Liver (tissue), 3 donors: Measurements from ENCODE around the gene EXD2.

ENCODE experiments used
- ATF3 ChIP-seq: IDR thresholded peaks from 2 replicates; pipeline ENCODE4 v1.6.1; 2016; ENCODE audit warnings: antibody characterized with exemption
- CTCF ChIP-seq: fragments of 150-350 bp; IDR thresholded peaks from 2 replicates; pipeline ENCODE4 v1.5.1; 2017; ENCODE audit warnings: improper control_type of control experiment, low read depth, low read length; ENCODE audit not compliant: missing input control
- EGR1 ChIP-seq, 2 donors: IDR thresholded peaks; 2 replicates each; pipeline ENCODE4 v1.6.1; 2016 to 2018; ENCODE audit warnings: antibody characterized with exemption in 2 of 2, low read depth in 2 of 2
- GABPA ChIP-seq, 2 donors: IDR thresholded peaks in 1 of 2; conservative IDR thresholded peaks in 1 of 2; 2 replicates each; pipeline ENCODE4 v1.6.1; 2016; ENCODE audit warnings: antibody characterized with exemption in 2 of 2, mild to moderate bottlenecking in 1 of 2, moderate library complexity in 1 of 2
- HNF4A ChIP-seq, 2 donors: conservative IDR thresholded peaks; 2 replicates each; pipeline ENCODE4 v1.6.1; 2016; ENCODE audit warnings: antibody characterized with exemption in 2 of 2, mild to moderate bottlenecking in 2 of 2
- JUND ChIP-seq, 2 donors: IDR thresholded peaks; 2 replicates each; pipeline ENCODE4 v1.6.1; 2016; ENCODE audit warnings: antibody characterized with exemption in 2 of 2
- MAX ChIP-seq: IDR thresholded peaks from 2 replicates; pipeline ENCODE4 v1.6.1; 2016; ENCODE audit warnings: antibody characterized with exemption
- RAD21 ChIP-seq, 2 donors: IDR thresholded peaks; 2 replicates each; pipeline ENCODE4 v1.6.1; 2016; ENCODE audit warnings: antibody characterized with exemption in 2 of 2, mild to moderate bottlenecking in 2 of 2
- REST ChIP-seq: IDR thresholded peaks from 2 replicates; pipeline ENCODE4 v1.6.1; 2016; ENCODE audit warnings: antibody characterized with exemption, mild to moderate bottlenecking
- RXRA ChIP-seq, 2 donors: IDR thresholded peaks; 2 replicates each; pipeline ENCODE4 v1.6.1; 2017 to 2018; ENCODE audit warnings: antibody characterized with exemption in 2 of 2, mild to moderate bottlenecking in 1 of 2
- SP1 ChIP-seq: IDR thresholded peaks from 2 replicates; pipeline ENCODE4 v1.6.1; 2018; ENCODE audit warnings: antibody characterized with exemption, mild to moderate bottlenecking
- TAF1 ChIP-seq: conservative IDR thresholded peaks from 2 replicates; pipeline ENCODE4 v1.6.1; 2016; ENCODE audit warnings: antibody characterized with exemption, mild to moderate bottlenecking
- YY1 ChIP-seq: IDR thresholded peaks from 2 replicates; pipeline ENCODE4 v1.6.1; 2016; ENCODE audit warnings: antibody characterized with exemption, mild to moderate bottlenecking
- ZBTB33 ChIP-seq: IDR thresholded peaks from 2 replicates; pipeline ENCODE4 v1.6.1; 2016; ENCODE audit warnings: antibody characterized with exemption
- donor health status: healthy.
- donor health status: healthy.

- TF ChIP-seq CTCF (no peak), REST (no peak), RAD21 (IDR thresholded peaks at IDR 0.05) (no peak), MAX (no peak), YY1 (no peak), SP1 (no peak), EGR1 (IDR thresholded peaks at IDR 0.05; ENCODE audit: low read depth in 2 of 2) (no peak), GABPA (IDR thresholded peaks at IDR 0.05 in 1 of 2, conservative IDR thresholded peaks at IDR 0.05 in 1 of 2) (no peak), TAF1 (no peak), JUND (IDR thresholded peaks at IDR 0.05) (no peak), ZBTB33 (no peak), ATF3 (no peak), HNF4A (conservative IDR thresholded peaks at IDR 0.05) (no peak), RXRA (IDR thresholded peaks at IDR 0.05) (no peak)
Observed at GRCh38 chr14:69270795-69271708, 79.8 kb downstream of the EXD2 start.
